NCI-H510A (cell line): ENCODE results near the gene ALKAL2.
A peak's percentile ranks its signal among the peaks of the same experiment; 100 is the strongest.

Experiments used
- DNase-seq: peaks from one replicate; lab custom pipeline; 2025; lab: John Stamatoyannopoulos, UW

The ALKAL2 gene

DNA sequence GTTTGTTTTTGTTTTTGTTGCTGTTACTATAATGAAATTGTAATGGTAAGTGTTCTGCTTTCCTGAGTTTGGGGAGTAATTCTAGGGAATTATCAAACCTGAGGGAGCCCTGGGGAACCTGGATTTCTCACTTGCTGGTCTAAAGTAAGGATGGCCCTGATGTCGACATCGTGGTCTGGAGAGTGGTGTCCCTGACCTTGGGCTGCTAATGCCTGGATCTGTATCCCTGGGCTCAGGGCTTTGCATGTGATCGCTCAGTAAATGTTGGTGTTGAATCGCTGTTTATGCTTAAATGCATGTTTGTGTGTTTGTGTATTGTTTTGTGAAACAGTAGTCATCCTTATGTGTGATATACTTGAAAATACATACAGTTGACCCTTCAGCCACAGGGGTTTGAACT, 17.0 kb downstream of the ALKAL2 start:
- no peak for DNase-seq

DNA sequence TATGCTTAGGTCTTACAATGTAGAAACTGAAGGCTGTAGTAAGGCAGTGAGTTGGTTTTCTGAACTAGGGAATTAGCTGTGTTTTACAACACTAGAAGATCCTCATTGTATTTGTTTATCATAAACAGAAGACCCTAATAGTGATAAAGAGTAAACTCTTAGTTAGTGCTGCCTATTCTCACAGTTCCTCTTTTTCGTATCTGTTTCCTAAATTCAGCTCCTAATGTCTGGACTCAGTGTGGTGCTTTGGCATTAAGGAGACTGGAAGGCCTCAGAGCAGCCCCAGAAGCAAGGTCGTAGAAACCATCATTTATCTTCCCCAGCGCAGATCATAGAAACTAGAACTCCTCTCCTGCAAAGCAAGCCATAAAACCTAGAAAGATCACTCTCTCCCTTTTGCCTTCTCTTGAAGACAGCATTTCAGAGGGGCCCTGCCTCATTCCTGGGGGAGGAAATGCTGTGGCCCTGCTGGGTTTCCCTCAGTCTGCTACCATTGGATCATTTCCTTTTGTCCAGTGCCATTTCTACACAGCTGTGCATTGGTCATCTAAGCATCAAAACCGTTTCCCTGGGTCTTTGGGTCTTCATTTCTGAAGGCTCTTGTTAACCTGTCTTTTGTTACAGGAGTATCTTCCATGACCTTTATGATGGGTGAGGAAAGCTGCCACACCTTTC, 18.4 kb downstream of the ALKAL2 start:
- DNase-seq: no peak

DNA sequence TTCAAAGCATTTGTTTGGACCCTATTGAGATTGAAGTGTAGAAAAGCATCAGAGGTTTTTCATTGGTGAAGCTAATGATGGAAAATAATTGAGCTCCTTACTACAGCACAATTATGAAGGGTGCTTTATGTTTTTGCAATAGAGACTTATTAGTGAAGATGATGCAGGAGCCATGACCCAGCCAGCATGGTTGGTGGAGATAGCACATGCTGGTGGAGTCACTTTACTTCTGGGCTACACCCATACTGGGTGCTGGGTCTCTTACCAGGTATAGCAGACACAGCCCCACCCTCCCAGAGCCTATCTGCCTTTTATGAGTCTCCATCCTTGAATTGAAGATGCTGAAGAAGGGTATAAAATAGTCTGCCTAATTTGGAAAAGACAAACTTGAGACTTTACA, 19.6 kb downstream of the ALKAL2 start:
- DNase-seq: no peak

DNA sequence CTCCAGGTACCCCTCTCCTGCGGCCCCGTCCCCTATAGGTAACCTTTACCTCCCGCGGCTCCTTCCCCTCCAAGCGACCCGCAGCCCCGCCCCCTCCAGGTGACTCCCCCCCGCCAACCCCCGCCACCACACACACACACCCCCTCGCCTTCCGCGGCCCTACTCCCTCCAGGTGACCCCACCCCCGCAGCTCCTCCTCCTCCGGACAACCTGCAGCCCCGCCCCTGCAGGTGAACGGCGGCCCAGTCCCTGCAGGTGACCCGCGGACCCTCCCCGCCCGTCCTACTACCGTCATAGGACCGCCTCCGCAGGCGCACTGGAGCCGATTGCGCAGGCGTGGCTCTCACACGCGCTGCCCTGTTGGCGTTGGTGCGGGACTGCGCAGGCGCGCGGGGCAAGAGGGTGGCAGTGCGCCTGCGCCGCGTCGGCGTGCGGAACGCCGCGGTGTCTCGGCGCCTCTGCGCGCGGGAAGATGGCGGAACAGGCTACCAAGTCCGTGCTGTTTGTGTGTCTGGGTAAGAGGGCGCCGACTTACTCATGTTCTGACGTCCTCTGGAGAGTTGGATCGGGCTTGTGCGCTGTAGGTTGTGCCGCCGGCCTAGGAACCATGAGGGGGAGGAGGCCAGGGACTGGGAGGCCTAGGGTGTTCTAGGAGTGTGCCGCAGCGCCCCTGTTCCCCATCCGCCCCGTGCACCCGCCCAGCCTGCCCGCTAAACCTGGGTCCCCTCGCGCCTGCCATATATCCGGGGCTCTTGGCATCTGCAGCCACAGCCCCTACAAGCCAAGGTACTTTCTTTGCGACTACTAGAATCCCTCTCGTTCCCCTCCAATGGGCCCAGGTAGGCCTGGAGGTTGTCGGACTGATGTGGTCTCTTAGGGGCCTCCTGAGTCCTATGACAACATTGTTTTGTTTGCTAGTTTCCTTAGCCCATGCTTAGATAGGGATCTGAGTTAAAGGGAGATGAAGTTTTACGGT, 23.1 kb downstream of the ALKAL2 start, which contains the start of gene ACP1:
ACP1 (plus strand) TSS at position 455 of the 976 bp plus-strand sequence; CDS start at position 473, 18 bp downstream.
- peak; percentile 96 for DNase-seq

- DNase-seq: peak; percentile 45
Observed at GRCh38 chr2:263774-264492, 24.0 kb downstream of the ALKAL2 start, which contains the start of gene SH3YL1. SH3YL1 (minus strand) TSS chr2:264032; CDS start chr2:263984, 48 bp downstream.

- DNase-seq: no peak
Observed at GRCh38 chr2:263022-263738, 24.7 kb downstream of the ALKAL2 start.

- DNase-seq: no peak
Observed at GRCh38 chr2:262117-262516, 25.8 kb downstream of the ALKAL2 start.

GRCh38 chr2:260507-261161, 27.3 kb downstream of the ALKAL2 start:
- no peak for DNase-seq

DNA sequence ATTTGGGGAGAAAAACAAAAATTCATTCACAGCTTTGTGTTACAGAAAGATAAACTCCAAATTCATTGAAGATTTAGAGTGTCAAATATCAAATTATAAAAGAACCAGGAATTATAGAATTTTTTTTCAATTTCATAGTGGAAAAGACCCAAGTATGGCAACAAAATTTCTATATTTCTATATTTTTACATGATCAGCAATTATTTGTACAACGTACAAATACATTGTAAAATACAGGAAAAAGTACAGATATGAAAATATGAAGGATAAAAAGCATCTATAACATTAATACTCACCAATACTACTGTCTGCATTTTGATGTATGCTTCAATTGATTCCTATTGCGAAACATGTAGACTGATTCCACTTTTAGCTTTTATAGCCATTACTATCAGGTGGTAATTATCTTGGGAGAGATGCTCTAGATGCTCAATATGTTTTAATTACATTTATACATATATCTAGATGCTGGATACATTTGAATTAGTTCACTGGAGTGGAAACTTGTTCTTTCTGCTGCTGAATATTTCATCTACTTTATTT, 28.0 kb downstream of the ALKAL2 start:
- DNase-seq: no peak

- no peak for DNase-seq
Observed at GRCh38 chr2:258933-259332, 29.0 kb downstream of the ALKAL2 start.

GRCh38 chr2:257842-258241, 30.0 kb downstream of the ALKAL2 start:
- no peak for DNase-seq

- DNase-seq: no peak
Observed at GRCh38 chr2:257429-257828, 30.5 kb downstream of the ALKAL2 start.

GRCh38 chr2:256094-256493, 31.8 kb downstream of the ALKAL2 start:
- no peak for DNase-seq

GRCh38 chr2:255195-255594, 32.7 kb downstream of the ALKAL2 start:
- no peak for DNase-seq

- no peak for DNase-seq
Observed at GRCh38 chr2:254241-254640, 33.6 kb downstream of the ALKAL2 start.

DNA sequence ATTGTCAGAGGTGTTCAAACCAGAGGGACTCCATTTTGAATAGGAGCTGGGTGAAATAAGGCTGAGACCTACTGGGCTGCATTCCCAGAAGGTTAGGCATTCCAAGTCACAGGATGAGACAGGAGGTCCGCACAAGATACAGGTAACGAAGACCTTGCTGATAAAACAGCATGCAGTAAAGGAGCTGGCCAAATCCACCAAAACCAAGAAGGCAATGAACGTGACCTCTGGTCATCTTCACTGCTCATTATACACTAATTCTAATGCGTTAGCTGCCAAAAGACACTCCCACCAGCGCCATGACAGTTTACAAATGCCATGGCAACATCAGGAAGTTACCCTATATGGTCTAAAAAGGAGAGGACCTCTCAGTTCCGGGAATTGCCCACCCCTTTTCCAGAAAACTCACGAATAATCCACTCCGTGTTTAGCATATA, 34.7 kb downstream of the ALKAL2 start:
- no peak for DNase-seq

GRCh38 chr2:252001-252602, 35.8 kb downstream of the ALKAL2 start:
- DNase-seq: no peak

- DNase-seq: no peak
Observed at GRCh38 chr2:249538-250042, 38.3 kb downstream of the ALKAL2 start.

DNA sequence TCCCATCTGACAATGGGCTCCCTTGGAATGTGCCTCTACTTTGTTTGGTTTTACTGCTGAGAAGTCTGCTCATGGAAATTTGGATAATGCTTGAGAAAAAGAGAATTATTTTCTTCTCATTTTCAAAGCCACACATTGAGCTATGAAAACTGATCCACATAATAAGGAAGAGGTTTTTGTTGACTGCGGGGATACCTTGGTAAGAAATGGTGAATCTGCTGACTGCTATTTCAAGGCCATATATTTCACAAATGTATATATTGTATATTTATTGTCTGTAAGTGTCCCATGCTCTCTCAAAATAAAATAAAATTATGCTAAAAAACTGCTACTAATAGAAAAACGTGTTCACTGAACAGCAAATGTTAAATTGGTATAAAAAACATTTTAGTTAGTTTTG, 39.2 kb downstream of the ALKAL2 start:
- DNase-seq: no peak

- DNase-seq: peak; percentile 15
Observed at GRCh38 chr2:246489-247144, 41.3 kb downstream of the ALKAL2 start.
